Renal cortex interstitium (tissue), 11 donors: ENCODE results near the gene MCF2L. TPM values are rescaled to one million over a fixed set of nuclear protein-coding genes. Genes with fewer than 3 reads are reported as not detected.

Experiments used
- DNase-seq, 11 donors: peaks; one replicate each; pipeline ENCODE4 v3.0.0-alpha.2; 2013; ENCODE audit warnings: low read depth in 9 of 11, low spot score in 4 of 11; ENCODE audit errors: extremely low read depth in 1 of 11
- polyA plus RNA-seq, 3 donors: library from polyadenylated mRNA; unstranded; fragments of 120-200 nt; gene quantifications; one replicate each; pipeline ENCODE4 v1.2.1, GENCODE V29; 2013; ENCODE audit not compliant: insufficient read length in 3 of 3

MCF2L gene
- polyA plus RNA-seq, 3 donors, result 29.5 to 46.9 (median 34.9) TPM

- DNase-seq, result no peak
Measured at GRCh38 chr13:113083402-113084061, 114.5 kb downstream of the MCF2L start.

GRCh38 chr13:113084094-113084942, 115.3 kb downstream of the MCF2L start:
- no peak for DNase-seq

GRCh38 chr13:113084943-113085540, 116.0 kb downstream of the MCF2L start:
- DNase-seq, result no peak

GRCh38 chr13:113086031-113086750, 117.2 kb downstream of the MCF2L start:
- no peak for DNase-seq

- DNase-seq, result no peak
Measured at GRCh38 chr13:113086991-113087922, 118.2 kb downstream of the MCF2L start.

GRCh38 chr13:113087923-113088690, 119.1 kb downstream of the MCF2L start:
- DNase-seq, result no peak

- DNase-seq, result no peak
Measured at GRCh38 chr13:113088691-113089020, 119.6 kb downstream of the MCF2L start.

- DNase-seq, result peak in 2 of 11 donors; percentile 30 to 41
Measured at GRCh38 chr13:113089693-113090414, 120.8 kb downstream of the MCF2L start.

GRCh38 chr13:113090415-113090770, 121.4 kb downstream of the MCF2L start:
- no peak for DNase-seq

- DNase-seq, result no peak
Measured at GRCh38 chr13:113090806-113091205, 121.8 kb downstream of the MCF2L start.

GRCh38 chr13:113091211-113091771, 122.3 kb downstream of the MCF2L start:
- no peak for DNase-seq

GRCh38 chr13:113091891-113092775, 123.1 kb downstream of the MCF2L start:
- DNase-seq, result no peak

- DNase-seq, result no peak
Measured at GRCh38 chr13:113092776-113093579, 124.0 kb downstream of the MCF2L start.

- no peak for DNase-seq
Measured at GRCh38 chr13:113093580-113094409, 124.8 kb downstream of the MCF2L start.
